GM21576 (cell line): ENCODE measurements around the gene PRDX2.

Experiments
- ATAC-seq: cut with Tn5 transposase; IDR thresholded peaks from one replicate; pipeline ENCODE4 v1.9.1; 2021; ENCODE audit warnings: mild to moderate bottlenecking, moderate library complexity; ENCODE audit not compliant: unreplicated experiment

Gene PRDX2

DNA sequence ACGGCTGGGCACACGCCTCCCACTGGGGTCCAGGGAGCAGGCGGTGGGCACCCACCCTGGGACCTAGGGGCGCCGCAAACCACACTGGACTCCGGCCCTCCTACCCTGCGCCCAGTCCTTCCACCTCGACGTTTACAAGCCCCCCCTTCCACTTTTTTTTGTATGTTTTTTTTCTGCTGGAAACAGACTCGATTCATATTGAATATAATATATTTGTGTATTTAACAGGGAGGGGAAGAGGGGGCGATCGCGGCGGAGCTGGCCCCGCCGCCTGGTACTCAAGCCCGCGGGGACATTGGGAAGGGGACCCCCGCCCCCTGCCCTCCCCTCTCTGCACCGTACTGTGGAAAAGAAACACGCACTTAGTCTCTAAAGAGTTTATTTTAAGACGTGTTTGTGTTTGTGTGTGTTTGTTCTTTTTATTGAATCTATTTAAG lies 8.7 kb downstream of the PRDX2 start:
- ATAC-seq = no peak

DNA sequence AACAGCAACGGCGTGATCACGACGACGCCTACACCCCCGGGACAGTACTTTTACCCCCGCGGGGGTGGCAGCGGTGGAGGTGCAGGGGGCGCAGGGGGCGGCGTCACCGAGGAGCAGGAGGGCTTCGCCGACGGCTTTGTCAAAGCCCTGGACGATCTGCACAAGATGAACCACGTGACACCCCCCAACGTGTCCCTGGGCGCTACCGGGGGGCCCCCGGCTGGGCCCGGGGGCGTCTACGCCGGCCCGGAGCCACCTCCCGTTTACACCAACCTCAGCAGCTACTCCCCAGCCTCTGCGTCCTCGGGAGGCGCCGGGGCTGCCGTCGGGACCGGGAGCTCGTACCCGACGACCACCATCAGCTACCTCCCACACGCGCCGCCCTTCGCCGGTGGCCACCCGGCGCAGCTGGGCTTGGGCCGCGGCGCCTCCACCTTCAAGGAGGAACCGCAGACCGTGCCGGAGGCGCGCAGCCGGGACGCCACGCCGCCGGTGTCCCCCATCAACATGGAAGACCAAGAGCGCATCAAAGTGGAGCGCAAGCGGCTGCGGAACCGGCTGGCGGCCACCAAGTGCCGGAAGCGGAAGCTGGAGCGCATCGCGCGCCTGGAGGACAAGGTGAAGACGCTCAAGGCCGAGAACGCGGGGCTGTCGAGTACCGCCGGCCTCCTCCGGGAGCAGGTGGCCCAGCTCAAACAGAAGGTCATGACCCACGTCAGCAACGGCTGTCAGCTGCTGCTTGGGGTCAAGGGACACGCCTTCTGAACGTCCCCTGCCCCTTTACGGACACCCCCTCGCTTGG lies 9.3 kb downstream of the PRDX2 start:
- ATAC-seq = no peak

DNA sequence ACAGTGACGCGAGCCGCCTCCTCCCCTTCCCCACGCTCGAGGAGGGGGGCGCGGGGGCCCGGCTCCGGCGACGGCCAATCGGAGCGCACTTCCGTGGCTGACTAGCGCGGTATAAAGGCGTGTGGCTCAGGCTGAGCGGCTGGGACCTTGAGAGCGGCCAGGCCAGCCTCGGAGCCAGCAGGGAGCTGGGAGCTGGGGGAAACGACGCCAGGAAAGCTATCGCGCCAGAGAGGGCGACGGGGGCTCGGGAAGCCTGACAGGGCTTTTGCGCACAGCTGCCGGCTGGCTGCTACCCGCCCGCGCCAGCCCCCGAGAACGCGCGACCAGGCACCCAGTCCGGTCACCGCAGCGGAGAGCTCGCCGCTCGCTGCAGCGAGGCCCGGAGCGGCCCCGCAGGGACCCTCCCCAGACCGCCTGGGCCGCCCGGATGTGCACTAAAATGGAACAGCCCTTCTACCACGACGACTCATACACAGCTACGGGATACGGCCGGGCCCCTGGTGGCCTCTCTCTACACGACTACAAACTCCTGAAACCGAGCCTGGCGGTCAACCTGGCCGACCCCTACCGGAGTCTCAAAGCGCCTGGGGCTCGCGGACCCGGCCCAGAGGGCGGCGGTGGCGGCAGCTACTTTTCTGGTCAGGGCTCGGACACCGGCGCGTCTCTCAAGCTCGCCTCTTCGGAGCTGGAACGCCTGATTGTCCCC lies 10.1 kb downstream of the PRDX2 start, which contains the start of gene JUNB:
Gene JUNB (plus strand): TSS at position 142 of the 706 bp plus-strand sequence. CDS start 286 bp downstream, at position 428.
- peak; percentile 26 for ATAC-seq

DNA sequence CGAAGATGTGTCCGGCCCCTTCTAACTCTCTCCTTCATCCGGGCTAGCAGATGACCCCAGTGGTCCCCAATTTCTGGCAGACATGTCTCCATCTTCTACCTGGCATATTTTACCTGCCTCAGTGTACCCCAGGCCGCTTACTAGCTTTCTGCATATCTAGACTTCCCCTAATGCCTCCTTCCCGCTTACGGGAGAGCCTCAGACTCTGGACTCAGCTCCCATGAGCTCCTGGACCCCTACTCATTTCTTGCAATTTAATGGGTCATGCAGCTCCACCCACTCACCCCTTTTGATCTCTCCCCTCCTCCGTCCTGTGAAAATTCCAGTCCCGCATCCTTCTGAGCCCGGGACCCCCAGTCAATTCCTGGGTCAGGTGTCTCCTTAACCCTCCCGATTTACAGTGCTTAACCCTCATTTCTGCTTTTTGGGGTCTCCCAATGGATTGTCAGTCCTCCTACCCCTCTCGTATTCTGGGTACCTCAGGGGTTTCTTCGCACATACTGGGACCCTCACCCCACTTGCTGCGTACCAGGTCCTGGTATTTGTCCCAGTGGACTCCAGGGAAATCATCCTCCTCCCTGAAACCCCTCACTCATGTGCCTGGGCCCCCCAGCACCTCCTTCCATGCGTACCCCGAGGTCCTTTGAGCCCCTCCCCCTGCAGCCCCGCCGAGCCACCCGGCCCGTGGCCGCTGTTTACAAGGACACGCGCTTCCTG lies 10.8 kb downstream of the PRDX2 start:
- no peak for ATAC-seq

DNA sequence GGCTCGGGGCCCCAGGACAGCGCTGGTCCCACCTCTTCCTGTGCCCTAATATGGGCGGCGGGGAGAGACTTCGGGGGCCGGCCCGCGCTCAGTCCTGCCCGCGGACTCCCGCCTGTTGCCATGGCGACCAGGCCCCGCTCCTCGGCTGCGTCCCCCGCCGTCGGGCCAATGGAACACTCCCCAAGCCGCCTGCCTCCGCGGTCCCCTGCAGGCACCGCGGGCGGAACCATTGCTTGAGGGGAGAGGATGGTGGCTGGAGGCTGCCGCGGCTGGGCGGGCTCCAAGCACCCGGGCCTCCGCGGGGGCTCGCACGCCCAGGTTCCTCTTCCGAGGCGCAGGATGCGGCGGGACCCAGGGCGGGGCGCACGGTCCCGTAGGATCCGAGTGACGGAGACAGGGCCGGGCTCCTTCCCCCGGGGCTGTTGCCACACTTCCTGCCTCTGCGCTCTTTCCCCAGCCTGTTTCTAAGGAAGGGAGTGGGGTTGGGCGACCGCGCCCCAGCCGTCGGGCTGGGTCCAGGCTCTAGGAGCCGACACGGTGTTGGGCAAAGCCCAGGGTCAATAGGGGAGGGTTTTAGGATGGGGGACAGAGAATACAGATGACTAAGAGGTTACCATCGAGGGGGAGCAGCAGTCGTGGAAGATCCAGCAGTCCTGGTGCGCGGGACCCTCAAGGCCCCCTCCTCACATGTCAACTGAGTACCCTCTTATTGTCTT lies 11.5 kb downstream of the PRDX2 start:
- ATAC-seq = peak; percentile 30

DNA sequence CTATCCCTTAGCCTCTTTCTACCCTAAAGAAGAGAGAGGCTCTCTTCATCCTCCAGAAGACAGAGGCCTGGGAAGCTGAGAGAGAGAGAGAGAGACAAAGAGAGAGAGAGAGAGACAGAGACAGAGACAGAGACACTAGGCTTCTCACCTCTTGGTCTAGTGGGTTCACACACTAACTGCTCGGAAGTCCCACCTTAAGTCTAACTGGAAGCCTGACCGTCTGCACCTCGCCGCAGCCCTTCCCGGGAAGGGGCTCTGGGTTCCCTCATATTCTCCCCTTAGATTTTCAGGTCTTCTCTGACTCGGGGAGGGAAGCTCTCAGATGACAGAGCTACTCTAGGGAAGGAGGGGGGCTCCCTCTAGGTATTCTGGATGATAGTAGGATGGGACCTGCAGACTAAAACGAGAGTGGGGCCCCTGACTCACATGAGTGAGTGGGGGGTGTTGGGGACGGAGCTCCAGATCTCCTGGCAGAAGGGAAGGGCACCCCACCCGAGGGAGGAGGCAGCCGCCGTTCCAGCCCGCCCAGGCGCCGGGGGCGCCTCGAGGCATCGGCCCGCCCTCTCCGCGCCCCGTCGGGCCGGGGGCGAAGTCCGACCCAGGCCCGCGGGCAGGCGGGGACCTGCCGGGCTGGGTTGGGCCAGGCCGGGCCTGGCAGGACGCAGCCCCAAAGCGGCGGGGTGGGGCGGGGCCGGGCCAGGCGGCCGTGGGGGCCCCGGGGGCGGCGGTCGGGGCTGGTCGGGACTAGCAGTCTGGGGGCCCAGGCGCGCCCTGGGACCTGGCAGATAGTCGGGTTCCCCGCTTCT lies 12.3 kb downstream of the PRDX2 start:
- ATAC-seq = no peak

DNA sequence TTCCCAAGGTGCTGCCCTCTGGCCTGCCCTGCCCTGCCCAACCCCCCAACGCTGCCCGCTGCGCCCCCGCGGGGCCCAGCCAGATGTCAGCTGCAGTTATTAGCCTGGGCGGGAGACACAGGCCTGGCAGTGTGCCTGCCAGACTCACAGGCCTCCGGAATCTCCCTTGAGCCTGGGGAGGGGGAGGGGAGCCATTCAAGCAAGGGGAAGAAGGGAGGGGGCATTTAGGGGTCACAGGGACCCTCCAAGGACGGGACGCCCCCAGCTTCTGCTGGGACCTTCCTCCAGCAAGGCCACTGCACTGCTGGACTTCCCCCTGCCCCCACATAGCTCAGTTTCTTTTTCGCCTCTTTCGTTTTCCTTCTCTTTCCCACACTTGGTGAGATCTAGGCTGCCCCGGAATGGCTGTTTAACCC lies 12.9 kb downstream of the PRDX2 start:
- no peak for ATAC-seq

DNA sequence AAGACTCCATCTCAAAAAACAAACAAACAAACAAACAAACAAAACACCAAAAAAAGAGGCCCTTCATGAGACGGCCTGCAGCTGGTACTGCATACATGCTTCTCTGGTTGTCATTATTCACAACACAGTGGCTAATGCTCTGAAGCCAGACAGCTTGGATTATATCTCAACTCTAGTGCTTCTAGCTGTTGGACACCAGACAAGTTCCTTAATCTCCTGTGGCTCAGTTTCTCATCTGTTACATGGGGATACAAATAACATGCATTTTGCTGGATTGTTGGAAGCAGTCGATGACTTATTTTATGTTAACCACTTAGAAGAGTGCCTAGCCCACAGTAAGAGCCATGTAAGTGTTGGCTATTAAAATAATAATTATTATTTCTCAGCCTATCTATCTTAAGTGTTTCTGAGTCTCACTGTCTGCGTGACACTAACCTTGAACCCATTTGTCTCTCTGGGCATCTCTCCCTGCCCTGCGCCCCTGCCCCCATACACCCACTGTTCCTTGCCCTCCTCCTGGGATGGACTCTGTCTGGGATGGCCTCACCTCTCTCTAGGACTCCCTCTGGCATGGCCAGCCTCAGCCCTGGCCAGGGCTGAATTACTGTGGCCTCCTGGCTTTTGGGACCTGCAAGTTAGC lies 13.4 kb downstream of the PRDX2 start:
- no peak for ATAC-seq

DNA sequence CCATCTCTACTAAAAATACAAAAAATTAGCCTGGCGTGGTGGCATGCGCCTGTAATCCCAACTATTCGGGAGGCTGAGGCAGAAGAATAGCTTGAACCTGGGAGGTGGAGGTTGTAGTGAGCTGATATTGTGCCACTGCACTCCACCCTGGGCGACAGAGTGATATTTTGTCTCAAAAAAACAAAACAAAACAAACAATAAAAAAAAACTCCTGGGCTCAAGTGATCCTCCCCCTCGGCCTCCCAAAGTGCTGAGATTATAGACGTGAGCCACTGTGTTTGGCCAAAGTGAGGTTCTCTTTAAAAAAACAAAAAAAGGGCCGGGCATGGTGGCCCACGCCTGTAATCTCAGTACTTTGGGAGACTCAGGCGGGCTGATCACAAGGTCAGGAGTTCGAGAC lies 14.1 kb downstream of the PRDX2 start:
- ATAC-seq = no peak

DNA sequence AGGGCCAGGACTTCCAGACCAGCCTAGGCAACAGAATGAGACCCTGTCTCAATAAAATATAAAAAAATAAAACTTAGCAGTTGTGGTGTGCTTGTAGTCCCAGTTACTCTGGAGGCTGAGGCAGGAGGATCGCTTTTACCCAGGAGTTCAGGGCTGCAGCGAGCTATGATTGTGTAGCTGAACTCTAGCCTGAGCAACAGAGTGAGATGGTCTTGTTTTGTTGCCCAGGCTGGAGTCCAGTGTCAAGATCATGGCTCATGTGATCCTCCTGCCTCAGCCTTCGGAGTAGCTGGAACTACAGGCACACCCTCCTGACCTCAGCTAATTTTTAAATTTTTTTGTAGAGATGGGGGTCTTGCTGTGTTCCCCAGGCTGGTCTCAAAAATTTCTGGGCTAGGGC lies 14.6 kb downstream of the PRDX2 start:
- no peak for ATAC-seq

DNA sequence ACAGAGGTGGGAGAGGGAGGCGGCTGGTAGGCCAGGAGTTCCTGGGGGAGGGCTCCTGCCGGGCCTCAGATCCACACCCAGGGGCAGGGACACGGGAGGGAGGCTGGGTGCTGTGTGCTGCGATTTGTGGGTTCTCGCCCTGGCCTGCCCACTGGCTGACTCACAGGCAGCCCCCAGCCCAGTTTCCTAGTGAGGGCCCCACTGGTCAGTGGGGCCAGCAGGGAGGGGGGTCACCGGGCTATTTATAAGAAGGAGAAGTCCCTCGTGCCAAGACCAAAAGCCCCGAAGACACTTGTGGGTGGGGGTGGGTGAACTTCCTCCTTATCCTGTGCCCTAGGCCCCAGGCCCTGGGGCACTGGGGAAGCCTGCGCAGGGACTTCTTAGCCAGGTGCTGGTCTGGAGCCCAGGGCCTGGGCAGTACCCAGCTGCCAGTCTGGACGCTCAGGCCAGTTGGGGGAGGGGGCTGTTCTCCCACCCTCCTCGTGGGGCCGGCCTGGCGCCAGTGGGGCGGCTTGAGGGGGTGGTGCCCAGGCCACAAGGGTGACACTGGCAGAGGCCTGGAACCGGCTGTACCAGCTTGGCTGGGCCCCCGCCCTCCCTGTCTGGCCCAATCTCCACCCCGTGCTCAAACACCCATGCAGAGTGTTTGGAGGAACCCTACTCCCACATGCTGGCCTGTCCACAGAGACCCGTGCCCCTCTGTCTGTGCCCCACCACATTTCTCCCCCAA lies 15.3 kb downstream of the PRDX2 start:
- ATAC-seq = no peak

DNA sequence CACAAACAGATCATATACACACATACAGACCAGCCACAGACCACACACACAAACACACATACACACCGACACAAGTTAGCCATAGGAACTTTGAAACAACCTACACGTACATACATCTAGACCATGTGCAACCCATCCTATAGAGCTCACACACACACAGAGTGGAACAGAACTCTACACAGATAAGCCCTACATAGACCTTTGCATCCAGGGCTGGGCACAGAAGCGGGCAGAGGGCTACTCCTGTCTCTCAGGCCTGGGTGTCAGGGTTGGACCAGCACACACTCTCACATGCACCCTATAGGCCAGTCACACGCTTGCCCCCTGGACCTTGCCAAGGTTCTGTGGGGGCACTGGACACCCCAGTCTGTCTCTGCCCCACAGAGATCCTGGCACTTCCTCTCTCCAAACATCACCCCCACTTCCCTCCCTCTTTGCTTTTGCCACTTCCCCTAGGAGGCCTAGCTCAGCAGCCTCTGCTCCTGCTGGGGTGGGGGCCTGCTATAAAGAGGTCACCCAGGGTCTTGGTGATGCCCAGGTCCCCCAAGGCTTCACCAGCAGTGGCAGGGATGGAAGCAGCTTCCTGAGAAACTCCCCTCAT lies 16.1 kb downstream of the PRDX2 start:
- no peak for ATAC-seq

DNA sequence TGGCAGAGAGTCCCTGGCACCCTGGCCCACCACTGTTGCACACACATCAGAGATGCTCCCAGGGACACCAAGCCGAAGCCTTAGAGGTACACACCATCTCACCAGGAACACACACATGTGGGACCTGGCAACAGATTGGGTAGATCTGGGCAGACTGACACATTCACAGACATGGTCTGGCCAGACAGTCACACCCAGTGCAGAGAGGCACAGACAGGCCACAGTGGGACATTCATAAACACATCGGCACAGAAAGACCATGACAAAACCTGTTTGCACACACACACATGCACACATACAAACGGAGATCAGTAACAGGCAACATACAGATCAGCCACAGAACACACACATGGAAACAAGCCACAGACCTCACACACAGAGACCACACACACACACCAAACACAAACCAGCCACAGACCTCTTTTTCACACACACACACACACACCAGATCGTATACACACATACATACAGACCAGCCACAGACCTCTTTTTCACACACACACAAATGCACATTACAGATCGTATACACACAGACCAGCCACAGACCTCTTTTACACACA lies 16.6 kb downstream of the PRDX2 start:
- ATAC-seq = no peak

DNA sequence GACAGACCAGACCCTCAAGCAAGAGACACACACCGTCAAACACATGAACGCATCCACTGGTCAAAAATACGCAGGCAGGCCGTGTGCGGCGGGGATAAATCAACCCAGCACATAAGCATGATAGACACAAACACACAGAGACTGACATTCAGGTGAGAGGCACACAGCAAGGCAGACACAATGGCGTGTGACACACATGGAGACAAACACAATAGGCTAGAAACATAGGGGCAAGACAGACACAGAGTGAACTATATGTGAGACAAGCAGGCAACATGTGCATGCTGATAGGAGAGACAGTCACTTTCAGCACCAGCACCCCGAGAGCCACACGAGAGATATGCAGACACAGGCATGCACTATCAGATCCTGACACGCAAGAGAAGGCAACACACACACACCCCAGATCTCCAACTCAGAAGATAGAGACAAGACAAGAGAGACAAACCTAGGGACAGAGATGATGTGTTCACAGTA lies 17.2 kb downstream of the PRDX2 start:
- ATAC-seq = no peak

DNA sequence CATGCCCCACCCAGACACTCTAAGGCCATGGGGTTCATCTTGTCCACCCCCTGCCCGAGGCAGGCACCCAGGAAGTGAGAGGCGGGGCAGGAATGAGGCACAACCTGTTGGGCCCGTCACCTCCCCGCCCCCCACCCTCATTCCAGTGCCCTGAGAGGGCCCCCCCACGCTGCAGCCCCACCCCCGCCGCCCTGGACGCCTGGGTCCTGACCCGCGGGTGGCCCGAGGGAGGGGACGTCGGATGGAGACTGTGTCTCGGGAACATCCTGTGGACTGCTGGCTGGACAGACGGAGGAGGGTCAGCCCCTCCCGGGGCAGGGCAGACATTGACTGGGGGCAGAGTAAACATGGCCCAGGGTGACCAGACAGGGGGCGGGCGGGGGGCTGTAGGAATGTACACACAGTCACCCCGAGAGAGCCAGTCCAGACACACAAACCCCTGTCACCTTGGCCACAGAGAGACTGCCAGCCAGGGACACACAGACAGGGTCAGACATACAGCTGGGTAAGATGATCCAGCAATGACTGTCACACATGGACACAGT lies 17.7 kb downstream of the PRDX2 start:
- ATAC-seq = no peak

DNA sequence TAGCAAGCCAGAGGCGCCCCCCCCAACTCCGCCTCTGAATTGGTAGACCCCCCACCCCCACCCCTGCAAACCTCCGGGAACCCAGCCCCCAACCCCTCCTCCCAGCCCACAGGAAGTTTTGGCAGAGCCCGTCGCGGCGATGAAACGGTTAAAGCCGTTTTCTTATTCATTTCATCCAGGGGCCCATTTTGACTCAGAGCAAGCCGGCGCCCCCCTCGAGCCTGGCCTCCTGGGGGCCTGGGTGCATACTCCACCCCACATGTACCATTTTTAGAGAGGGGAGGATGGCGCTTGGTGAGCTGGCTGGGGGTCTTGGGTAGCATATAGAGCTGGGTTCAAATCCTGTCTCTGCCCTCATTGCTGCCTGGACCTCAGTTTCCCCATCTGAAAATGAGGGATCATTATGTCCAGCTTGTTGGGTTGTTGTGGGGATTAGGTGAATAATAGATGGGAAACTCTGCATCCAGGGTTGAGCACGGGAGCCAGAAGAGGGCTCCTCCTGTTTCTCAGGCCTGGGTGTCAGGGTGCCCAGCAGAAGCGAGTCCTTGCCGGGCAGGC lies 18.2 kb downstream of the PRDX2 start:
- no peak for ATAC-seq
